HepG2 (cell line): ENCODE data around the gene ATP6V0A1. TPM values are rescaled to one million over a fixed set of nuclear protein-coding genes. Genes with fewer than 3 reads are reported as not detected.

Source experiments
- ATF1 ChIP-seq: IDR thresholded peaks from 2 replicates; pipeline ENCODE4 v1.6.1; 2016; ENCODE audit warnings: mild to moderate bottlenecking, control low read depth
- DNMT1 ChIP-seq: sonication (generic); formaldehyde crosslinking; IDR thresholded peaks from 2 replicates; pipeline ENCODE4 v1.5.1; 2020; ENCODE audit warnings: mild to moderate bottlenecking, missing genetic modification reagents
- GABPA ChIP-seq, 2 experiments: IDR thresholded peaks; 2 replicates each; pipeline ENCODE4 v1.6.1; 2011 to 2016; ENCODE audit warnings: low read depth in 2 of 2, low read length in 1 of 2, missing biosample characterization in 1 of 2, missing genetic modification characterization in 1 of 2
- GPN1 ChIP-seq: sonication (generic); formaldehyde crosslinking; IDR thresholded peaks from 2 replicates; pipeline ENCODE4 v1.5.1; 2020; ENCODE audit warnings: missing genetic modification reagents, borderline replicate concordance
- HOXA5 ChIP-seq: sonication (generic); formaldehyde crosslinking; IDR thresholded peaks from 2 replicates; pipeline ENCODE4 v1.4.0; 2020; ENCODE audit warnings: missing genetic modification reagents
- MXD3 ChIP-seq: IDR thresholded peaks from 2 replicates; pipeline ENCODE4 v1.6.1; 2016; ENCODE audit warnings: mild to moderate bottlenecking, missing biosample characterization, missing genetic modification reagents
- NPAS2 ChIP-seq: sonication (generic); formaldehyde crosslinking; IDR thresholded peaks from 2 replicates; pipeline ENCODE4 v1.8.0; 2022; ENCODE audit warnings: mild to moderate bottlenecking, missing genetic modification reagents, borderline replicate concordance
- PAX8 ChIP-seq: sonication (generic); formaldehyde crosslinking; IDR thresholded peaks from 2 replicates; pipeline ENCODE4 v1.8.0; 2022; ENCODE audit warnings: mild to moderate bottlenecking, missing genetic modification reagents, borderline replicate concordance
- PBX2 ChIP-seq: IDR thresholded peaks from 2 replicates; pipeline ENCODE4 v1.6.1; 2016; ENCODE audit warnings: control low read depth
- PCBP2 ChIP-seq: fragments of 200-400 bp; formaldehyde crosslinking; optimal IDR thresholded peaks from 2 replicates; pipeline ENCODE3; 2018; ENCODE audit warnings: low read length, low read depth; ENCODE audit not compliant: poor library complexity, severe bottlenecking
- RFX5 ChIP-seq: IDR thresholded peaks from 2 replicates; pipeline ENCODE4 v1.6.1; 2011; ENCODE audit warnings: low read depth, low read length, improper control_type of control experiment
- SNAPC2 ChIP-seq: sonication (generic); formaldehyde crosslinking; IDR thresholded peaks from 2 replicates; pipeline ENCODE4 v1.8.1; 2022; ENCODE audit warnings: mild to moderate bottlenecking, missing genetic modification reagents
- TBL1XR1 ChIP-seq: fragments of 150-350 bp; IDR thresholded peaks from 2 replicates; pipeline ENCODE4 v1.6.1; 2014; ENCODE audit warnings: borderline replicate concordance, low read length; ENCODE audit not compliant: partially characterized antibody
- ZNF225 ChIP-seq: sonication (generic); formaldehyde crosslinking; IDR thresholded peaks from 2 replicates; pipeline ENCODE4 v1.4.0; 2020; ENCODE audit warnings: mild to moderate bottlenecking, missing genetic modification reagents
- ZNF3 ChIP-seq: IDR thresholded peaks from 2 replicates; pipeline ENCODE4 v1.7.0; 2017; ENCODE audit warnings: inconsistent platforms
- ZNF33B ChIP-seq: sonication (generic); formaldehyde crosslinking; IDR thresholded peaks from 2 replicates; pipeline ENCODE4 v1.5.1; 2020; ENCODE audit warnings: mild to moderate bottlenecking, missing genetic modification reagents
- ZNF557 ChIP-seq: sonication (generic); formaldehyde crosslinking; IDR thresholded peaks from 2 replicates; pipeline ENCODE4 v1.4.0; 2020; ENCODE audit warnings: missing genetic modification reagents
- polyA plus RNA-seq, 8 experiments: library from polyadenylated mRNA; depleted of rRNA in 3 of 8; stranded (reverse) in 7 of 8; unstranded in 1 of 8; fragments of >200 nt; fragmentation: Illumina TruSeq in 4 of 8; extraction: Trizol in 4 of 8; gene quantifications; 2 replicates each; pipeline versions ENCODE4 v1.2.1 to v1.2.3, GENCODE V29; 2011 to 2016; ENCODE audit warnings: low read depth in 4 of 8, missing spikeins in 1 of 8, mixed read lengths in 1 of 8; ENCODE audit not compliant: insufficient read depth in 1 of 8
- total RNA-seq, 5 experiments: library from RNA; depleted of rRNA; stranded (reverse); fragments of >200 nt; fragmentation: Illumina TruSeq; extraction: Trizol; gene quantifications; 2 replicates each; pipeline ENCODE4 v1.2.3, GENCODE V29; 2016; ENCODE audit warnings: low read depth in 1 of 5
- TF ChIP-seq, protein P1 (sequence below): sonication (generic); formaldehyde crosslinking; IDR thresholded peaks from 2 replicates; pipeline ENCODE4 v1.4.0; 2020; ENCODE audit warnings: missing genetic modification reagents, borderline replicate concordance
- TF ChIP-seq, protein P2 (sequence below): sonication (generic); formaldehyde crosslinking; IDR thresholded peaks from 2 replicates; pipeline ENCODE4 v1.4.0; 2020; ENCODE audit warnings: missing genetic modification reagents, borderline replicate concordance

Gene ATP6V0A1
- total and polyA plus RNA-seq, 2 of the 13 experiments (the other 11 are each of a cell fraction or from before 2014, with no cell fraction given), result 27.9 to 54.1 TPM

DNA sequence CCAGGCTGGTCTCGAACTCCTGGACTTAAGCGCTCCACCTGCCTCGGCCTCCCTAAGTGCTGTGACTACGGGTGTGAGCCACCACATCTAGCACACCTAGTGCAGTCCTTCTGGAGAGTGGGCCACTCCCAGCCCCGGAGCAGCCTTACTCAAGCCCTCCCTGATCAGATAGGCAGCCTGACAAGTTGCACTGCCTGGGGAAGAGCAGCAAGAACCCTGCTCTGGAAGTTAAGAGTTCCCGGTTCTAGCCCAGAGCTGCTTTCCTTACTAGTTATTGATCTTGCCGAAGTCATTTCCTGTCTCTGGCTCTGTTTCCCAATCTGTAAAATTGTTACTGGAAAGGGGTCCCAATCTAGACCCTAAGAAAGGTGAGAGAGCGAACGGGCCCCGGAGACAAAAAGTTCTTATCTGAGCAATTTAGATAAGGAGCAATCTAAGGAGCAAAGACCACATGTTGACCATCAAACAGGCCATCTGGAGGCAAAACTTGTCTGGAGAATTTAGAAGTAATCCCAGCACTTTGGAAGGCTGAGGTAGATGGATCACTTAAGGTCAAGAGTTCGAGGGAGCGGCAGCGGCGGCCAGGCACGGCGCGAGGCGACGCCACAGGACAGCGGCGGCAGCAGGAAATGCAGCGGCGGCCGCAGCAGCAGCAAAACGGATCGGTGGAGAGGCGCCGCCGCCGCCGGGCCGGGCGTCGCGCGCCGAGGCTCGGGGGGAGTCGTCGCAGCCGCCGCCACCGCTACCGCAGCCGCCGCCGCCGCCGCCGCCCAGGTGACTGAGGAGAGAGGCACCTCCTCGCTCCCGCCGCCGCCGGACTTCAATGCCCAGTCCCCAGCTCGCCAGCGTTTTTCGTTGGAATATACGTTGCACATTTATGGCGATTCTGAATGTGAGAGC is 73.0 kb downstream of the ATP6V0A1 start (continued):
- TF ChIP-seq, protein P1, sequence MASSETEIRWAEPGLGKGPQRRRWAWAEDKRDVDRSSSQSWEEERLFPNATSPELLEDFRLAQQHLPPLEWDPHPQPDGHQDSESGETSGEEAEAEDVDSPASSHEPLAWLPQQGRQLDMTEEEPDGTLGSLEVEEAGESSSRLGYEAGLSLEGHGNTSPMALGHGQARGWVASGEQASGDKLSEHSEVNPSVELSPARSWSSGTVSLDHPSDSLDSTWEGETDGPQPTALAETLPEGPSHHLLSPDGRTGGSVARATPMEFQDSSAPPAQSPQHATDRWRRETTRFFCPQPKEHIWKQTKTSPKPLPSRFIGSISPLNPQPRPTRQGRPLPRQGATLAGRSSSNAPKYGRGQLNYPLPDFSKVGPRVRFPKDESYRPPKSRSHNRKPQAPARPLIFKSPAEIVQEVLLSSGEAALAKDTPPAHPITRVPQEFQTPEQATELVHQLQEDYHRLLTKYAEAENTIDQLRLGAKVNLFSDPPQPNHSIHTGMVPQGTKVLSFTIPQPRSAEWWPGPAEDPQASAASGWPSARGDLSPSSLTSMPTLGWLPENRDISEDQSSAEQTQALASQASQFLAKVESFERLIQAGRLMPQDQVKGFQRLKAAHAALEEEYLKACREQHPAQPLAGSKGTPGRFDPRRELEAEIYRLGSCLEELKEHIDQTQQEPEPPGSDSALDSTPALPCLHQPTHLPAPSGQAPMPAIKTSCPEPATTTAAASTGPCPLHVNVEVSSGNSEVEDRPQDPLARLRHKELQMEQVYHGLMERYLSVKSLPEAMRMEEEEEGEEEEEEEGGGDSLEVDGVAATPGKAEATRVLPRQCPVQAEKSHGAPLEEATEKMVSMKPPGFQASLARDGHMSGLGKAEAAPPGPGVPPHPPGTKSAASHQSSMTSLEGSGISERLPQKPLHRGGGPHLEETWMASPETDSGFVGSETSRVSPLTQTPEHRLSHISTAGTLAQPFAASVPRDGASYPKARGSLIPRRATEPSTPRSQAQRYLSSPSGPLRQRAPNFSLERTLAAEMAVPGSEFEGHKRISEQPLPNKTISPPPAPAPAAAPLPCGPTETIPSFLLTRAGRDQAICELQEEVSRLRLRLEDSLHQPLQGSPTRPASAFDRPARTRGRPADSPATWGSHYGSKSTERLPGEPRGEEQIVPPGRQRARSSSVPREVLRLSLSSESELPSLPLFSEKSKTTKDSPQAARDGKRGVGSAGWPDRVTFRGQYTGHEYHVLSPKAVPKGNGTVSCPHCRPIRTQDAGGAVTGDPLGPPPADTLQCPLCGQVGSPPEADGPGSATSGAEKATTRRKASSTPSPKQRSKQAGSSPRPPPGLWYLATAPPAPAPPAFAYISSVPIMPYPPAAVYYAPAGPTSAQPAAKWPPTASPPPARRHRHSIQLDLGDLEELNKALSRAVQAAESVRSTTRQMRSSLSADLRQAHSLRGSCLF (CRISPR knock-in tag), result 0 out of 2 replicates have a peak, but pooled peaks have one; percentile 40
- TF ChIP-seq NPAS2, result no peak
- TF ChIP-seq PAX8, result no peak
- TF ChIP-seq ZNF33B, result no peak
- TF ChIP-seq HOXA5 (CRISPR knock-in tag), result peak; percentile 51; the same call in 1 of the 2 replicates
- no peak for TF ChIP-seq ATF1 (CRISPR knock-in tag)
- TF ChIP-seq DNMT1 (CRISPR knock-in tag), result no peak; the same call in 1 of the 2 replicates
- TF ChIP-seq ZNF557 (CRISPR knock-in tag), result no peak
- no peak for TF ChIP-seq ZNF3 (CRISPR knock-in tag)
- TF ChIP-seq, protein P2, sequence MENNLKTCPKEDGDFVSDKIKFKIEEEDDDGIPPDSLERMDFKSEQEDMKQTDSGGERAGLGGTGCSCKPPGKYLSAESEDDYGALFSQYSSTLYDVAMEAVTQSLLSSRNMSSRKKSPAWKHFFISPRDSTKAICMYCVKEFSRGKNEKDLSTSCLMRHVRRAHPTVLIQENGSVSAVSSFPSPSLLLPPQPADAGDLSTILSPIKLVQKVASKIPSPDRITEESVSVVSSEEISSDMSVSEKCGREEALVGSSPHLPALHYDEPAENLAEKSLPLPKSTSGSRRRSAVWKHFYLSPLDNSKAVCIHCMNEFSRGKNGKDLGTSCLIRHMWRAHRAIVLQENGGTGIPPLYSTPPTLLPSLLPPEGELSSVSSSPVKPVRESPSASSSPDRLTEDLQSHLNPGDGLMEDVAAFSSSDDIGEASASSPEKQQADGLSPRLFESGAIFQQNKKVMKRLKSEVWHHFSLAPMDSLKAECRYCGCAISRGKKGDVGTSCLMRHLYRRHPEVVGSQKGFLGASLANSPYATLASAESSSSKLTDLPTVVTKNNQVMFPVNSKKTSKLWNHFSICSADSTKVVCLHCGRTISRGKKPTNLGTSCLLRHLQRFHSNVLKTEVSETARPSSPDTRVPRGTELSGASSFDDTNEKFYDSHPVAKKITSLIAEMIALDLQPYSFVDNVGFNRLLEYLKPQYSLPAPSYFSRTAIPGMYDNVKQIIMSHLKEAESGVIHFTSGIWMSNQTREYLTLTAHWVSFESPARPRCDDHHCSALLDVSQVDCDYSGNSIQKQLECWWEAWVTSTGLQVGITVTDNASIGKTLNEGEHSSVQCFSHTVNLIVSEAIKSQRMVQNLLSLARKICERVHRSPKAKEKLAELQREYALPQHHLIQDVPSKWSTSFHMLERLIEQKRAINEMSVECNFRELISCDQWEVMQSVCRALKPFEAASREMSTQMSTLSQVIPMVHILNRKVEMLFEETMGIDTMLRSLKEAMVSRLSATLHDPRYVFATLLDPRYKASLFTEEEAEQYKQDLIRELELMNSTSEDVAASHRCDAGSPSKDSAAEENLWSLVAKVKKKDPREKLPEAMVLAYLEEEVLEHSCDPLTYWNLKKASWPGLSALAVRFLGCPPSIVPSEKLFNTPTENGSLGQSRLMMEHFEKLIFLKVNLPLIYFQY (CRISPR knock-in tag), result no peak; the same call in 1 of the 2 replicates
- no peak for TF ChIP-seq GPN1 (CRISPR knock-in tag)
- no peak for TF ChIP-seq TBL1XR1
- TF ChIP-seq MXD3 (CRISPR knock-in tag), result no peak
- TF ChIP-seq PCBP2, result no peak
- no peak for TF ChIP-seq SNAPC2 (CRISPR knock-in tag)
- TF ChIP-seq GABPA (IDR thresholded peaks at IDR 0.05; ENCODE audit: low read depth, low read length), result no peak
- TF ChIP-seq GABPA (CRISPR knock-in tag; IDR thresholded peaks at IDR 0.05; ENCODE audit: low read depth), result no peak
- no peak for TF ChIP-seq RFX5
- no peak for TF ChIP-seq PBX2 (CRISPR knock-in tag)
- no peak for TF ChIP-seq ZNF225 (CRISPR knock-in tag)
